Cardiac muscle cell (in vitro differentiated cells and primary cell): ENCODE data around the gene DENND2A. TPM values are rescaled to one million over a fixed set of nuclear protein-coding genes. Genes with fewer than 3 reads are reported as not detected.
"Not testable (repeated sequence)": the region's sequence is repeated elsewhere in the genome, so short reads cannot be mapped to it uniquely, and the experiment has no call there.

Source experiments
- DNase-seq, 2 donors: peaks; one replicate each; pipeline versions ENCODE4 v3.0.0 to v3.0.0-alpha.2; 2010 to 2017; ENCODE audit warnings: low read depth in 1 of 2, low spot score in 1 of 2
- H3K27ac ChIP-seq: fragments of 200-600 bp; sonication (generic); 2 replicates; pipeline ENCODE4 v1.5.1; 2016
- H3K27me3 ChIP-seq: fragments of 200-600 bp; sonication (generic); 2 replicates; pipeline ENCODE4 v1.6.0; 2016; ENCODE audit warnings: control low read depth
- H3K36me3 ChIP-seq: fragments of 200-600 bp; sonication (generic); 2 replicates; pipeline ENCODE4 v1.5.1; 2016; ENCODE audit warnings: control low read depth
- H3K4me1 ChIP-seq: fragments of 200-600 bp; sonication (generic); 2 replicates; pipeline ENCODE4 v1.8.1; 2017; ENCODE audit warnings: low read depth, mild to moderate bottlenecking, mixed run types
- H3K4me3 ChIP-seq: fragments of 200-600 bp; sonication (generic); 2 replicates; pipeline ENCODE4 v1.5.1; 2016; ENCODE audit warnings: mild to moderate bottlenecking
- H3K9me3 ChIP-seq: fragments of 200-600 bp; sonication (generic); 2 replicates; pipeline ENCODE4 v1.5.1; 2017; ENCODE audit warnings: low read depth, mild to moderate bottlenecking, control low read depth
- polyA plus RNA-seq: library from polyadenylated mRNA; unstranded; fragments of >200 nt; fragmentation: Nextera tagmentation; extraction: Ambion mirVana; gene quantifications from 2 replicates; pipeline ENCODE4 v1.2.1, GENCODE V29; 2016
- total RNA-seq: library from RNA; depleted of rRNA; stranded (reverse); fragments of >200 nt; gene quantifications from 2 replicates; pipeline ENCODE4 v1.2.3, GENCODE V29; 2016
- TF ChIP-seq, protein P1 (sequence below): IDR thresholded peaks from 2 replicates; pipeline ENCODE4 v1.5.1; 2012; ENCODE audit warnings: low read depth, mild to moderate bottlenecking, low read length

DENND2A gene
- total and polyA plus RNA-seq, 2 experiments from 2014 or later = 14.0 to 21.7 TPM

DNA sequence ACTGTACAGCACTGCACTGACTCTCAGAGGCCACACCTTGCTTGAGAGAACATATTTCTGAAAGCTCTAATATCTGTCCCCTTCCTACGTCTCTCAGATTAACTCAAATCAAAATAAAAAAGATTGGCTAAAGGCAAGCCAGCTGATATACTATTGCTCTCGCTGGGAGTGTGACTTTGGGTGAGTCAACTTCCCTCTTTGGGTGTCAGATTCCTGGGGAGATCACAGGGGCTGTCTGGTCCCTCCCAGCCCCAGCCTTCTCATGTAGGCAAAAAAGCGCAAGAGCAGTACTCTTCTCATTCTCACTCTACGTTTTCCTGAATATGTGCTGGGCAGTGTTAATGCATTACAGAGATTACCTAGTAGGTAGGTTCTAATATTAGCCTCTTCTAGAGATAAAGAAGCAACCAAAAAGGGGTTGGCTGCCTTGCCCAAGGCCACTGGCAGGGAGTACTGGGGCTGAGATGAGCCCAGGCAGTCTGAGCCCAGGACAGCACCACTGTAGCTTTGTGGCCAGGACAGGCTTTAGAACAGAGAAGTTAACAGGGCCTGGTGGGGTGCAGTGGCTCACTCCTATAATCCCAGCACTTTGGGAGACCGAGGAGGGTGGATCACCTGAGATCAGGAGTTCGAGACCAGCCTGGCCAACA is 9.1 kb upstream of the DENND2A start:
- no peaks in the 10 kb centered on the region for H3K27me3 ChIP-seq
- DNase-seq = no peak
- H3K4me1 ChIP-seq = no peaks in the 10 kb centered on the region
- H3K36me3 ChIP-seq = no peaks in the 10 kb centered on the region
- H3K9me3 ChIP-seq = no peaks in the 10 kb centered on the region
- no peak overlapping the region for H3K4me3 ChIP-seq
- no peak overlapping the region for H3K27ac ChIP-seq
- TF ChIP-seq, protein P1, sequence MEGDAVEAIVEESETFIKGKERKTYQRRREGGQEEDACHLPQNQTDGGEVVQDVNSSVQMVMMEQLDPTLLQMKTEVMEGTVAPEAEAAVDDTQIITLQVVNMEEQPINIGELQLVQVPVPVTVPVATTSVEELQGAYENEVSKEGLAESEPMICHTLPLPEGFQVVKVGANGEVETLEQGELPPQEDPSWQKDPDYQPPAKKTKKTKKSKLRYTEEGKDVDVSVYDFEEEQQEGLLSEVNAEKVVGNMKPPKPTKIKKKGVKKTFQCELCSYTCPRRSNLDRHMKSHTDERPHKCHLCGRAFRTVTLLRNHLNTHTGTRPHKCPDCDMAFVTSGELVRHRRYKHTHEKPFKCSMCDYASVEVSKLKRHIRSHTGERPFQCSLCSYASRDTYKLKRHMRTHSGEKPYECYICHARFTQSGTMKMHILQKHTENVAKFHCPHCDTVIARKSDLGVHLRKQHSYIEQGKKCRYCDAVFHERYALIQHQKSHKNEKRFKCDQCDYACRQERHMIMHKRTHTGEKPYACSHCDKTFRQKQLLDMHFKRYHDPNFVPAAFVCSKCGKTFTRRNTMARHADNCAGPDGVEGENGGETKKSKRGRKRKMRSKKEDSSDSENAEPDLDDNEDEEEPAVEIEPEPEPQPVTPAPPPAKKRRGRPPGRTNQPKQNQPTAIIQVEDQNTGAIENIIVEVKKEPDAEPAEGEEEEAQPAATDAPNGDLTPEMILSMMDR = no peak

DNA sequence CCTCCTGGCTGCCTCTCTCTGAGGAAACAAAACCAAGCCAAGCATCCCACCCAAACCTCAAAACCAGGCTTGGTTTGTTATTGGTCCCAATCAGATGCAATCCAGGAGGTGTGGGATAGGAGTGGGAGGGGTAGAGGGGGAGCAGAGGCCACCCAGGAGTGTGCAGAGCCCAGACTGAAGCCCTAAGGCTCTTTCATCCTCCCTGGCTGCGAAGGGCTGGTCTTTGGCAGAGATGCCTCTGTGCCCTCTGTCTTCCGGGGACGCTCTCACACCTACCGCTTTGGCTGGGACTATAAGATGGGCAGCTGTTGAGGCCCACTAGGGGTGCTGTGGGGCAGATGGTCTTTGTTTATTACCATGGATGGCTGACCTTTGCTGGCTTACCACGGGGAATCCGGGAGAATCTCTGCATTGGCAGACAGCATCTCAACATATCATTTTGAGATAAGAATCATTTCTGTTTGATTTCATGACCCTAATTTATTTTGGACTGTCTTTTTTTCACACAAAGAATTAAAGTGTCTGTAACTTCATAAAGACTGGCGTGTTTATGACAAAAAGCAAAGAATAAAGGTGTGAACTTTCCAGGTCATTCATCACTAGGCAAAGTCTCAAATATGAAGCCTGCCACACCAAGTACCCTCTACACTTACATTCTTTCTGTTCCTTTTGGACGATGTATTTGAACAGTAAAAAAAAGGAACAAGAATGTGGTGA is 6.5 kb upstream of the DENND2A start:
- peak; percentile 32 to 64 for DNase-seq
- TF ChIP-seq, protein P1 = peak; percentile 66
- H3K27me3 ChIP-seq = no peaks in the 10 kb centered on the region
- no peaks in the 10 kb centered on the region for H3K36me3 ChIP-seq
- H3K4me1 ChIP-seq = no peaks in the 10 kb centered on the region
- no peak overlapping the region for H3K4me3 ChIP-seq
- no peaks in the 10 kb centered on the region for H3K9me3 ChIP-seq
- no peak overlapping the region for H3K27ac ChIP-seq

DNA sequence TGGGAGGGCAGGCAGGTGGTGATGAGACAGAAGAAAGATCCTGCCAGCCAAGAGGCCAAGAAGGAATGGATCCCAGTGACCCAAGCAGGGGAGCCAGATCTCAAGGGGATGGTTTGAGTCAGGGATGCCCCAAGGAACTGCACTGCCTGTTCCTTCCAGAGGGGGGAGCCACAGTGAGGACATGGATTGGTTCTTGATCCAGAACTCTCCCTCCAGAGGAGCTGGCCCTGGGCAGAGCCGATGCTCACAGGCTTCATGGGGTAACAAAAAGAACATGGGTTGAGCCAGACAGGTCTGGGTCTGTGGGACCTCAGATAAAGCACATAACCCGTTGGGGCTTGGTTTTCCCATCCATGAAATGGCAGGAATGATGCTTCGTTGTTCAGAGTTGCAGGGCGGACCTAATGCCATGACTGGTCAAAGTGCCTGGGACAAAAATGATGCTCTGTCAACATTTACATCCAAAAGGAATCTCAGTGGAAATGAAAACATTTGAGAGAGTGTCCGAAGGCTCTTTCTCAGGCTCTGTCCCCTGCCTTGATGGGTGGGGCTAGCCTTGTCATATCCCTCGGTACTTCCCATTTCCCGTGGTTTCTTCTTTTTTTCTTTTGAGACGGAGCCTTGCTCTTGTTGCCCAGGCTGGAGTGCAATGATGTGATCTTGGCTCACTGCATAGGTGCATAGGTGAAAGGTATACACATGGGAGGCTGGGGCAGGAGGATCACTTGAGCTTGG is 4.7 kb upstream of the DENND2A start:
- DNase-seq = no peak
- H3K27ac ChIP-seq = no peak overlapping the region
- no peaks in the 10 kb centered on the region for H3K4me1 ChIP-seq

DNA sequence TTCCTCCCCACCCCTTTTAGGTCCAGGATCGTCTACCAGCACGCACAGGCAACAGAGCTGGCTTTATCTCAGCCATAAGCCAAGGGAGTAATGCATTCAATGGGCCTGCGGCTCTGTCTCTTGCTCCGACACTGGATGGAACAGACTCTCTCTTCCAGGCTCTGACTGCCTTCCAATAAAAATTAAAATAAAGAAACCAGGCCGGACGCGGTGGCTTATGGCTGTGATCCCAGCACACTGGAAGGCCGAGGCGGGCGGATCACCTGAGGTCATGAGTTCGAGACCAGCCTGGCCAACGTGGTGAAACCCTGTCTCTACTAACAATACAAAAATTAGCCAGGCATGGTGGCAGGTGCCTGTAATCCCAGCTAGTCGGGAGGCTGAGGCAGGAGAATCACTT is 4.1 kb upstream of the DENND2A start:
- not testable (repeated sequence) for H3K4me1 ChIP-seq, H3K36me3 ChIP-seq, H3K27ac ChIP-seq, H3K27me3 ChIP-seq, DNase-seq, H3K9me3 ChIP-seq, H3K4me3 ChIP-seq

More for the DNA sequence above, 4.7 kb upstream of the DENND2A start:
- no peaks in the 10 kb centered on the region for H3K9me3 ChIP-seq
- TF ChIP-seq, protein P1 = peak; percentile 40
- H3K4me3 ChIP-seq = no peak overlapping the region
- H3K27me3 ChIP-seq = no peaks in the 10 kb centered on the region
- no peaks in the 10 kb centered on the region for H3K36me3 ChIP-seq

DNA sequence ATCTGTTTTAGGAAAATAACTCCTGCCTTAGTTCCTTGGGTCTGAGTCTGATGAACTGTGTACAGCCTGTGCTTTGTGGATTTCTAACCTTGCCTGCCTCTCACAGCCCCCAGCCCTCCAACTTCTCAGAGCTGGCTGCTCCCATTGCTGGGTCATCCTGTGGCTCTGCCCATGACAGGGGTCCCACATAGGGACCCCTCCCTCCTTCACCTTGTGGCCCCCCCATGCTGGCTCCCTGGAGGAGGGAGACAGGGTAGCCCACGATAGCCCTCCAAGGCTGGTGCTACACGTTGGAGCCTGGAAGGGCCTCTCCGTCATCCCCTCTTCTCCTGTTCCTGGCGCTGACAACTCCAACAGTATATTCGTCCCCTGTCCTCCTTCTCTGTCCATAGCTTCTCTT is 2.8 kb upstream of the DENND2A start:
- Histone ChIP-seq H3K9me3 (no peaks in the 10 kb centered on the region), H3K4me3 (no peak overlapping the region), H3K27me3 (no peaks in the 10 kb centered on the region), H3K4me1 (no peaks in the 10 kb centered on the region), H3K27ac (no peak overlapping the region), H3K36me3 (no peaks in the 10 kb centered on the region)
- TF ChIP-seq, protein P1 = no peak
- no peak for DNase-seq
